Measurements from ENCODE around the gene LRRK1.

DNA sequence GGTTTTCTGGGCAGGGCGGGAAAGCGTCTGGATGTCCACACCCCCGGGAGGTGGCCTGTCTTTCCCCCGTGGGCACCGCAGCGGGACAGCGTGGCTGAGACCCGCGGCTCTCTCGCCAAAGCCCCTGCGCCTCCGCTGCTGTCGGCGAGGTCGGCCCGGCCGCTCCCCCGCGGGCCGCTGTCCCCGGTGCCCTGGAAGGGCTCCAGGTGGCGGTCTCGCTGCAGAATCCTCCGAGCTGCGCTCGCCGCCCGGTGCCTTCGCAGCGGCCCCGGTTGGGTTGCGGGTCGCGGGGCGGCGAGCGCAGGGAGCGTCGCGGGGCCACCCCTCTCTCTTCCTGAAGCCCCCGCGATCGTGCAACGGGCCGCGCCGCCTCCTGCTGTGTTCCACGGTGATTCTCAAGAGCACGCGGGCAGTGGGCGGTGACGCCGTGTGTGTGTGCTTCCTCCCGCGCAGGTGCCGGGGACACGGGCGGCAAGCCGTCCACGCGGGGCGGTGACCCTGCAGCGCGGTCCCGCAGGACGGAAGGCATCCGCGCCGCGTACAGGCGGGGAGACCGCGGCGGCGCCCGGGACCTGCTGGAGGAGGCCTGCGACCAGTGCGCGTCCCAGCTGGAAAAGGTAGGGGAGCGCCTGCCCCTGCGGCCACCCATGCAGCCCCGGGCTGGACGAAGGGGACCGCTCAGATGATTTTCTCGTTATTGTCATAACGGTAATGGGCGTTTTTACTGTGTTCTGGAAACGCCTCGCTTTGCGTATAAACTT, 54.4 kb downstream of the LRRK1 start:
- TF ChIP-seq POLR2A (IDR thresholded peaks at IDR 0.05), result no peak
- TF ChIP-seq, protein P1, sequence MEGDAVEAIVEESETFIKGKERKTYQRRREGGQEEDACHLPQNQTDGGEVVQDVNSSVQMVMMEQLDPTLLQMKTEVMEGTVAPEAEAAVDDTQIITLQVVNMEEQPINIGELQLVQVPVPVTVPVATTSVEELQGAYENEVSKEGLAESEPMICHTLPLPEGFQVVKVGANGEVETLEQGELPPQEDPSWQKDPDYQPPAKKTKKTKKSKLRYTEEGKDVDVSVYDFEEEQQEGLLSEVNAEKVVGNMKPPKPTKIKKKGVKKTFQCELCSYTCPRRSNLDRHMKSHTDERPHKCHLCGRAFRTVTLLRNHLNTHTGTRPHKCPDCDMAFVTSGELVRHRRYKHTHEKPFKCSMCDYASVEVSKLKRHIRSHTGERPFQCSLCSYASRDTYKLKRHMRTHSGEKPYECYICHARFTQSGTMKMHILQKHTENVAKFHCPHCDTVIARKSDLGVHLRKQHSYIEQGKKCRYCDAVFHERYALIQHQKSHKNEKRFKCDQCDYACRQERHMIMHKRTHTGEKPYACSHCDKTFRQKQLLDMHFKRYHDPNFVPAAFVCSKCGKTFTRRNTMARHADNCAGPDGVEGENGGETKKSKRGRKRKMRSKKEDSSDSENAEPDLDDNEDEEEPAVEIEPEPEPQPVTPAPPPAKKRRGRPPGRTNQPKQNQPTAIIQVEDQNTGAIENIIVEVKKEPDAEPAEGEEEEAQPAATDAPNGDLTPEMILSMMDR (IDR thresholded peaks at IDR 0.05), result no peak

Measured in prostate gland (tissue), 2 donors.